ENCODE data around the gene ROR2. TPM values are rescaled to one million over a fixed set of nuclear protein-coding genes. Genes with fewer than 3 reads are reported as not detected.

The ROR2 gene
- total and polyA plus RNA-seq, 2 of the 13 experiments (the other 11 are each of a cell fraction or from before 2014, with no cell fraction given): not detected

DNA sequence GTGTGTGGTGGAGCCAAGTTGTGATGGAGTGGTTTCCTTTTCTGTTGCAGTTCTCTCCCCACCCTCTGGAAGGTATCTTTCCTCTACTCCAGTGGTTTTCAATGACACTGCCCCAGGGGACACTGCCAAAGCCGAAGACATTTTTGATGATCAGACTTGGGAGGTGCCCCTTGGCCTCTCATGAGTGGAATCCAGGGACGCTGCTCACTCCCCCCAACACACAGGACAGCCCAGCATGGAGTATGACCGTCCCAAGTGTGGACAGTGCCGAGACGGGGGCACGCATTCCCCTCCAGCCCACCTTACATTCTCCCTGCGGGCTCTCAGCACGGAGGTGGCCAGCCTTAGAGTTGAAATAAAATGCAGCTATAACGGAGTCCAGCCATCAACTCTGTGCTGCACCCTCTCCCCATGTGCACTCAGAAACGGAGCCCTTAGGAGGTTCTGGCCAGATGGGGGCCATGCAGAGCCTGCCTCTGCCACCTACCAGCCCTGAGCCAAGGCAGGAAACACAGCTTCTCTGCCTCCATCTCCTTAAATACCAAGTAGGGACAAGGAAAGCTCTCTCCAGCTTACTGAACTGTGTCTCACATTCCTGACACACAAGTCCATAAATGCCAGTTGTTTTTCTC is 150.8 kb downstream of the ROR2 start:
- no peaks in the 10 kb centered on the region for H3K9me3 ChIP-seq (ENCODE audit: low read length)
- ATAC-seq: no peak
- WGBS (ENCODE audit: low lambda C conversion rate): 15% methylated on average over 4 of the region's 10 CpGs
- H3K4me1 ChIP-seq (ENCODE audit: insufficient read depth, low read length): no peaks in the 10 kb centered on the region
- TF ChIP-seq PAWR (CRISPR knock-in tag; IDR thresholded peaks at IDR 0.05; ENCODE audit: borderline replicate concordance) (no peak), ZNF83 (CRISPR knock-in tag; IDR thresholded peaks at IDR 0.05; ENCODE audit: borderline replicate concordance) (no peak), SRF (IDR thresholded peaks at IDR 0.05; ENCODE audit: low read depth, low read length) (no peak), RBAK (CRISPR knock-in tag; IDR thresholded peaks at IDR 0.05) (no peak), ZNF577 (CRISPR knock-in tag; IDR thresholded peaks at IDR 0.05; ENCODE audit: borderline replicate concordance, low read depth) (no peak)
- TF ChIP-seq, protein P1, sequence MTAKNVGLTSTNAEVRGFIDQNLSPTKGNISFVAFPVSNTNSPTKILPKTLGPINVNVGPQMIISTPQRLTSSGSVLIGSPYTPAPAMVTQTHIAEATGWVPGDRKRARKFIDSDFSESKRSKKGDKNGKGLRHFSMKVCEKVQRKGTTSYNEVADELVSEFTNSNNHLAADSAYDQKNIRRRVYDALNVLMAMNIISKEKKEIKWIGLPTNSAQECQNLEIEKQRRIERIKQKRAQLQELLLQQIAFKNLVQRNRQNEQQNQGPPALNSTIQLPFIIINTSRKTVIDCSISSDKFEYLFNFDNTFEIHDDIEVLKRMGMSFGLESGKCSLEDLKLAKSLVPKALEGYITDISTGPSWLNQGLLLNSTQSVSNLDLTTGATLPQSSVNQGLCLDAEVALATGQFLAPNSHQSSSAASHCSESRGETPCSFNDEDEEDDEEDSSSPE (CRISPR knock-in tag; IDR thresholded peaks at IDR 0.05): no peak
- TF ChIP-seq, protein P2, sequence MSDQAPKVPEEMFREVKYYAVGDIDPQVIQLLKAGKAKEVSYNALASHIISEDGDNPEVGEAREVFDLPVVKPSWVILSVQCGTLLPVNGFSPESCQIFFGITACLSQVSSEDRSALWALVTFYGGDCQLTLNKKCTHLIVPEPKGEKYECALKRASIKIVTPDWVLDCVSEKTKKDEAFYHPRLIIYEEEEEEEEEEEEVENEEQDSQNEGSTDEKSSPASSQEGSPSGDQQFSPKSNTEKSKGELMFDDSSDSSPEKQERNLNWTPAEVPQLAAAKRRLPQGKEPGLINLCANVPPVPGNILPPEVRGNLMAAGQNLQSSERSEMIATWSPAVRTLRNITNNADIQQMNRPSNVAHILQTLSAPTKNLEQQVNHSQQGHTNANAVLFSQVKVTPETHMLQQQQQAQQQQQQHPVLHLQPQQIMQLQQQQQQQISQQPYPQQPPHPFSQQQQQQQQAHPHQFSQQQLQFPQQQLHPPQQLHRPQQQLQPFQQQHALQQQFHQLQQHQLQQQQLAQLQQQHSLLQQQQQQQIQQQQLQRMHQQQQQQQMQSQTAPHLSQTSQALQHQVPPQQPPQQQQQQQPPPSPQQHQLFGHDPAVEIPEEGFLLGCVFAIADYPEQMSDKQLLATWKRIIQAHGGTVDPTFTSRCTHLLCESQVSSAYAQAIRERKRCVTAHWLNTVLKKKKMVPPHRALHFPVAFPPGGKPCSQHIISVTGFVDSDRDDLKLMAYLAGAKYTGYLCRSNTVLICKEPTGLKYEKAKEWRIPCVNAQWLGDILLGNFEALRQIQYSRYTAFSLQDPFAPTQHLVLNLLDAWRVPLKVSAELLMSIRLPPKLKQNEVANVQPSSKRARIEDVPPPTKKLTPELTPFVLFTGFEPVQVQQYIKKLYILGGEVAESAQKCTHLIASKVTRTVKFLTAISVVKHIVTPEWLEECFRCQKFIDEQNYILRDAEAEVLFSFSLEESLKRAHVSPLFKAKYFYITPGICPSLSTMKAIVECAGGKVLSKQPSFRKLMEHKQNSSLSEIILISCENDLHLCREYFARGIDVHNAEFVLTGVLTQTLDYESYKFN (CRISPR knock-in tag; conservative IDR thresholded peaks at IDR 0.05): no peak
- TF ChIP-seq, protein P3, sequence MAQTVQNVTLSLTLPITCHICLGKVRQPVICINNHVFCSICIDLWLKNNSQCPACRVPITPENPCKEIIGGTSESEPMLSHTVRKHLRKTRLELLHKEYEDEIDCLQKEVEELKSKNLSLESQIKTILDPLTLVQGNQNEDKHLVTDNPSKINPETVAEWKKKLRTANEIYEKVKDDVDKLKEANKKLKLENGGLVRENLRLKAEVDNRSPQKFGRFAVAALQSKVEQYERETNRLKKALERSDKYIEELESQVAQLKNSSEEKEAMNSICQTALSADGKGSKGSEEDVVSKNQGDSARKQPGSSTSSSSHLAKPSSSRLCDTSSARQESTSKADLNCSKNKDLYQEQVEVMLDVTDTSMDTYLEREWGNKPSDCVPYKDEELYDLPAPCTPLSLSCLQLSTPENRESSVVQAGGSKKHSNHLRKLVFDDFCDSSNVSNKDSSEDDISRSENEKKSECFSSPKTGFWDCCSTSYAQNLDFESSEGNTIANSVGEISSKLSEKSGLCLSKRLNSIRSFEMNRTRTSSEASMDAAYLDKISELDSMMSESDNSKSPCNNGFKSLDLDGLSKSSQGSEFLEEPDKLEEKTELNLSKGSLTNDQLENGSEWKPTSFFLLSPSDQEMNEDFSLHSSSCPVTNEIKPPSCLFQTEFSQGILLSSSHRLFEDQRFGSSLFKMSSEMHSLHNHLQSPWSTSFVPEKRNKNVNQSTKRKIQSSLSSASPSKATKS (CRISPR knock-in tag; IDR thresholded peaks at IDR 0.05): no peak
- TF ChIP-seq, protein P4, sequence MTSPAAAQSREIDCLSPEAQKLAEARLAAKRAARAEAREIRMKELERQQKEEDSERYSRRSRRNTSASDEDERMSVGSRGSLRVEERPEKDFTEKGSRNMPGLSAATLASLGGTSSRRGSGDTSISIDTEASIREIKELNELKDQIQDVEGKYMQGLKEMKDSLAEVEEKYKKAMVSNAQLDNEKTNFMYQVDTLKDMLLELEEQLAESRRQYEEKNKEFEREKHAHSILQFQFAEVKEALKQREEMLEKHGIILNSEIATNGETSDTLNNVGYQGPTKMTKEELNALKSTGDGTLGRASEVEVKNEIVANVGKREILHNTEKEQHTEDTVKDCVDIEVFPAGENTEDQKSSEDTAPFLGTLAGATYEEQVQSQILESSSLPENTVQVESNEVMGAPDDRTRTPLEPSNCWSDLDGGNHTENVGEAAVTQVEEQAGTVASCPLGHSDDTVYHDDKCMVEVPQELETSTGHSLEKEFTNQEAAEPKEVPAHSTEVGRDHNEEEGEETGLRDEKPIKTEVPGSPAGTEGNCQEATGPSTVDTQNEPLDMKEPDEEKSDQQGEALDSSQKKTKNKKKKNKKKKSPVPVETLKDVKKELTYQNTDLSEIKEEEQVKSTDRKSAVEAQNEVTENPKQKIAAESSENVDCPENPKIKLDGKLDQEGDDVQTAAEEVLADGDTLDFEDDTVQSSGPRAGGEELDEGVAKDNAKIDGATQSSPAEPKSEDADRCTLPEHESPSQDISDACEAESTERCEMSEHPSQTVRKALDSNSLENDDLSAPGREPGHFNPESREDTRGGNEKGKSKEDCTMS (CRISPR knock-in tag; conservative IDR thresholded peaks at IDR 0.05): no peak
- H3K79me2 ChIP-seq (ENCODE audit: insufficient read depth, low read length): no peaks in the 10 kb centered on the region
- no peak for FAIRE-seq
- H3K9ac ChIP-seq (ENCODE audit: insufficient read depth, low read depth, low read length): no peak overlapping the region
- no peaks in the 10 kb centered on the region for H4K20me1 ChIP-seq (ENCODE audit: insufficient read depth, low read length)
- BruUV-seq (replicated peaks): no TSS peak
- POLR2A ChIA-PET: no interaction called here
- intact Hi-C loops (cut with micrococcal nuclease; ENCODE audit: unreplicated experiment) (no loop called here), in situ Hi-C loops (cut with HindIII; ENCODE audit: extremely low pct_ligation_motif_present, low pct_unique_long_range_greater_than_20kb) (no loop called here)
- H2AFZ ChIP-seq (ENCODE audit: low read length): no peak overlapping the region
- no peak for DNase-seq (ENCODE audit: low spot score)
- no peak overlapping the region for H3K4me2 ChIP-seq (ENCODE audit: low read depth, low read length)
- CTCF ChIA-PET (ENCODE audit: low intra/inter-chr PET ratio, low total read pairs): no interaction called here
- H3K36me3 ChIP-seq (replicated peaks in 1 of 2; ENCODE audit: control insufficient read depth in 1 of 2, insufficient read depth in 2 of 2, low read length in 2 of 2): no peaks in the 10 kb centered on the region
- no peak overlapping the region for H3K4me3 ChIP-seq (replicated peaks in 1 of 3; ENCODE audit: insufficient read depth in 1 of 3, low read depth in 2 of 3, low read length in 3 of 3)
- H3K27me3 ChIP-seq (ENCODE audit: control insufficient read depth in 1 of 2, insufficient read depth in 2 of 2, low read length in 2 of 2): peaks cover 0 to 17% of the 10 kb centered on the region in 2 experiments; a peak in 4 of 5 replicates
- no peak overlapping the region for H3K27ac ChIP-seq (ENCODE audit: extremely low read length, insufficient read depth, low read length)
